ENCODE results near the gene GPR84.

DNA sequence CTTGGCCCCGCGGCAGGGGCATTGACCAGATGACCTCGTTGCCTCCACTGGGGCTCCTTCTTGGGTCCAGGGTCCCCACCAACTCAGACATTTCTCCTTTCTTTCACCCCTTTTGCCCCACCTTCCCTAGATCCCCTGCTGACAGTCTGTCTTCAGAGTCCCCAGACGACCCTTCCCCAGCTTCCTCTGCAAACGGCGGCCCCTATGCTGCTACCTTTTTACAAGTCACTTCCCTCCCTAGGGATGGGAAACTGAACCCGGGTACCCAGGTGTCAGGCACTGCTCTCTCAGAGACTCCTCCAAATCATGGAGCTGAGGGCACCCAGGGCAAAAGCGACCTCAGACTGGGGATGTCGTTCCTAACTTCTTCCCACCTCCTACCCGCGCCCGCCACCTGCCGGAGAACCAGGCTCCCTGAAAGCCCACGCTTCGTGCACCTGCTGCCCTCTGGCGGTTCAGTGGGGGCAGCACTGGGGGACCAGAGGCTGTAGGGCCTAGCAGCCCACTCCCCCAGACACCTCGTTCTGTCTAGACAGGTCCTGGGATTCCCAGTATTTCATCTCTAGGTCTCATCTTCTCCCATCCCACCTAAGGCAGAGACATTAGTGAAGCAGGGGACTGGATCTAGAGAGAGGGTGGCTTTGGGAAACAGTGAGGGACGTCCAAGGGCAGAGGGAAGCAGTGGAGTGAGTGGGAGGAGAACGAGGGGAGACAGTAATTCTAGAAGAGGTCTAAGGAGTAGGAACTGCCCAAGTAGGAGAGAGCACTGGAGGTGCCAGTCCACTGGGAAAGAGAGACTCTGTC is 15.3 kb upstream of the GPR84 start:
- TF ChIP-seq, protein P1, sequence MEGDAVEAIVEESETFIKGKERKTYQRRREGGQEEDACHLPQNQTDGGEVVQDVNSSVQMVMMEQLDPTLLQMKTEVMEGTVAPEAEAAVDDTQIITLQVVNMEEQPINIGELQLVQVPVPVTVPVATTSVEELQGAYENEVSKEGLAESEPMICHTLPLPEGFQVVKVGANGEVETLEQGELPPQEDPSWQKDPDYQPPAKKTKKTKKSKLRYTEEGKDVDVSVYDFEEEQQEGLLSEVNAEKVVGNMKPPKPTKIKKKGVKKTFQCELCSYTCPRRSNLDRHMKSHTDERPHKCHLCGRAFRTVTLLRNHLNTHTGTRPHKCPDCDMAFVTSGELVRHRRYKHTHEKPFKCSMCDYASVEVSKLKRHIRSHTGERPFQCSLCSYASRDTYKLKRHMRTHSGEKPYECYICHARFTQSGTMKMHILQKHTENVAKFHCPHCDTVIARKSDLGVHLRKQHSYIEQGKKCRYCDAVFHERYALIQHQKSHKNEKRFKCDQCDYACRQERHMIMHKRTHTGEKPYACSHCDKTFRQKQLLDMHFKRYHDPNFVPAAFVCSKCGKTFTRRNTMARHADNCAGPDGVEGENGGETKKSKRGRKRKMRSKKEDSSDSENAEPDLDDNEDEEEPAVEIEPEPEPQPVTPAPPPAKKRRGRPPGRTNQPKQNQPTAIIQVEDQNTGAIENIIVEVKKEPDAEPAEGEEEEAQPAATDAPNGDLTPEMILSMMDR (IDR thresholded peaks at IDR 0.05; ENCODE audit: borderline replicate concordance, extremely low read depth, low read length, poor library complexity, severe bottlenecking) = peak; percentile 100
- TF ChIP-seq EZH2 (IDR thresholded peaks at IDR 0.05; ENCODE audit: borderline replicate concordance, low read depth, low read length, severe bottlenecking) = no peak

Data from DND-41 (cell line).